Central memory CD8-positive, alpha-beta T cell (primary cell): ENCODE measurements around the gene MGAT5B.

ENCODE experiments used
- ATAC-seq: fragments of 150-1000 bp; cut with Tn5 transposase; replicated peaks from 2 replicates; pipeline ENCODE4 v1.10.0; 2022; ENCODE audit warnings: mild to moderate bottlenecking, moderate FRiP score, moderate number of reproducible peaks; ENCODE audit not compliant: poor library complexity, severe bottlenecking; ENCODE audit errors: extremely low read depth
- DNase-seq, 2 donors: peaks; one replicate each; pipeline ENCODE4 v3.0.0; 2021; ENCODE audit warnings: low spot score in 2 of 2
- H3K27ac Mint-ChIP-seq: one replicate; pipeline ENCODE4 v1.8.0; 2022; ENCODE audit warnings: low read depth, mild to moderate bottlenecking, moderate library complexity, mixed read lengths
- H3K27me3 Mint-ChIP-seq: one replicate; pipeline ENCODE4 v1.8.0; 2022; ENCODE audit warnings: mixed read lengths
- H3K36me3 Mint-ChIP-seq: one replicate; pipeline ENCODE4 v1.8.0; 2022; ENCODE audit warnings: mild to moderate bottlenecking, moderate library complexity, mixed read lengths; ENCODE audit not compliant: insufficient read depth
- H3K4me1 Mint-ChIP-seq: one replicate; pipeline ENCODE4 v1.8.0; 2022; ENCODE audit warnings: mixed read lengths
- H3K4me3 Mint-ChIP-seq: one replicate; pipeline ENCODE4 v1.8.0; 2022; ENCODE audit warnings: mild to moderate bottlenecking, moderate library complexity, mixed read lengths
- H3K9me3 Mint-ChIP-seq: one replicate; pipeline ENCODE4 v1.8.0; 2022; ENCODE audit warnings: mixed read lengths

The MGAT5B gene

DNA sequence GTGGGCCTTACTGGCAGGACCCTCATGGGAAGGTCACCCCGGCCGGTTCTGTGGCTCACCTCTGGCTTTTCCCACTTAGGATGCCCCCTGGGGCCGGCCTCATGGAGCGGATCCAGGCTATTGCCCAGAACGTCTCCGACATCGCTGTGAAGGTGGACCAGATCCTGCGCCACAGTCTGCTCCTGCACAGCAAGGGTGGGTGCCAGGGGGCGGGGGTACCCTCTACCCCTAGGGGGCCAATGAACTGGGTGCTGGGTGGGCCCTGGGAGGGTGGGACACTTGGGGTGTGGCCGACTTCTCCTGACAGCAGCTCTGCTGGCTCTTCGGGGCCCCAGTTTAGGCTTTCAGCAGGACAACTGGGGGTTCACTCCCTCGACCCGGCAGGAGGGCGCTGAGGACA is 34.3 kb downstream of the MGAT5B start:
- no peak for ATAC-seq
- no peaks in the 10 kb centered on the region for H3K9me3 Mint-ChIP-seq
- no peaks in the 10 kb centered on the region for H3K36me3 Mint-ChIP-seq
- no peak overlapping the region for H3K27ac Mint-ChIP-seq
- DNase-seq: no peak
- no peak overlapping the region for H3K4me3 Mint-ChIP-seq
- H3K4me1 Mint-ChIP-seq: no peaks in the 10 kb centered on the region
- H3K27me3 Mint-ChIP-seq: peaks cover 42% of the 10 kb centered on the region

DNA sequence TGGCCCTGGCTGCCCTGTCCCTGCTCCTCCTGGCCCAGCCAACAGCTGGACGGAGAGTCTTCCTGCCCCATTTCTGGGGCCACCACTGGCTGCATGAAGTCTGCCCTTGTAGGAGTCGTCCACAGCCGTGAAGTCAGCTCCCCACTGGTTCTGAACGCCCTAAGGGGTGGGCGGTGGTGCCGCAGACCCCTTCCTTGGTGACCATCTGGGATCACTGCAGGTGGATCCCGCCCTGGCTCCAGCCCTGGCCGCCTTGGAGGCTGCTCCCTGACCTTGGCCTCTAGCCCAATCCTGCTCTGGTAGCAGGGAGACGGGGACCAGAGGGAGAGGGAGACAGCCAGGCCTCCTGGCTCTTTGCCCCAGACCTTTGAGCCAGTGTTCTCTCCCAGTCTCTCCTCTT is 35.4 kb downstream of the MGAT5B start:
- H3K27me3 Mint-ChIP-seq: peaks cover 53% of the 10 kb centered on the region
- no peaks in the 10 kb centered on the region for H3K36me3 Mint-ChIP-seq
- no peak for ATAC-seq
- no peaks in the 10 kb centered on the region for H3K9me3 Mint-ChIP-seq
- H3K27ac Mint-ChIP-seq: no peak overlapping the region
- no peak for DNase-seq
- no peak overlapping the region for H3K4me3 Mint-ChIP-seq
- H3K4me1 Mint-ChIP-seq: no peaks in the 10 kb centered on the region

DNA sequence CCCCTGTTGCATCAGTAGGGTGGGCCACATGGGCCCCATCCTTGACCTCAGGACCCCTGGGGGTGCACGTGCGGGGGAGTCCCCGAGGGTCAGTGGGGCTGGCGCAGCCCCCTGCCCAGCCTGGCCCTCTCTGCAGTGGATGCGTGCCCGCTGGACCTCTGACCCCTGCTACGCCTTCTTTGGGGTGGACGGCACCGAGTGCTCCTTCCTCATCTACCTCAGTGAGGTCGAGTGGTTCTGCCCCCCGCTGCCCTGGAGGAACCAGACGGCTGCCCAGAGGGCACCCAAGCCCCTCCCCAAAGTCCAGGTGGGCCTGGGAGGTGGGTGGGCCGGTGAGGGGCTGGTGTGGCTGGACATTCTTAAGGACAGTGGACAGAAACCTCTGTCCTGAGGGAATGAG is 35.9 kb downstream of the MGAT5B start:
- H3K9me3 Mint-ChIP-seq: no peaks in the 10 kb centered on the region
- no peak for ATAC-seq
- no peak overlapping the region for H3K27ac Mint-ChIP-seq
- no peaks in the 10 kb centered on the region for H3K36me3 Mint-ChIP-seq
- H3K4me3 Mint-ChIP-seq: no peak overlapping the region
- H3K4me1 Mint-ChIP-seq: no peaks in the 10 kb centered on the region
- DNase-seq: no peak
- H3K27me3 Mint-ChIP-seq: peaks cover 57% of the 10 kb centered on the region

DNA sequence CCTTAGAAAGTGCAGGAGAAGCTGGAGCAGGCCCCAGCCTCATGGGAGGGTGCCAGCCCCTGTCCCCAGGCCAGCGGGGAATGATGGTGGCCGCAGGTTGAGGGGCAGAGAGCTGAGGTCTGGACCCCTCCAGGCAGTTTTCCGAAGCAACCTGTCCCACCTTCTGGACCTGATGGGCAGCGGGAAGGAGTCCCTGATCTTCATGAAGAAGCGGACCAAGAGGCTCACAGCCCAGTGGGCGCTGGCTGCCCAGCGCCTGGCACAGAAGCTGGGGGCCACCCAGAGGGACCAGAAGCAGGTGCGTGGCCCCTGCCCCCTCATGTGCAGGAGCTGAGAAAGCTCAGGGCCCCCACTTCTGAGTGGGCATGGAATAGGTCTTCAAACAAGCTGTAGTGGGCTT is 36.8 kb downstream of the MGAT5B start:
- Mint-ChIP-seq H3K27ac (no peak overlapping the region), H3K4me1 (no peaks in the 10 kb centered on the region), H3K9me3 (no peaks in the 10 kb centered on the region), H3K4me3 (no peak overlapping the region), H3K27me3 (peaks cover 61% of the 10 kb centered on the region), H3K36me3 (no peaks in the 10 kb centered on the region)
- DNase-seq: no peak
- no peak for ATAC-seq

DNA sequence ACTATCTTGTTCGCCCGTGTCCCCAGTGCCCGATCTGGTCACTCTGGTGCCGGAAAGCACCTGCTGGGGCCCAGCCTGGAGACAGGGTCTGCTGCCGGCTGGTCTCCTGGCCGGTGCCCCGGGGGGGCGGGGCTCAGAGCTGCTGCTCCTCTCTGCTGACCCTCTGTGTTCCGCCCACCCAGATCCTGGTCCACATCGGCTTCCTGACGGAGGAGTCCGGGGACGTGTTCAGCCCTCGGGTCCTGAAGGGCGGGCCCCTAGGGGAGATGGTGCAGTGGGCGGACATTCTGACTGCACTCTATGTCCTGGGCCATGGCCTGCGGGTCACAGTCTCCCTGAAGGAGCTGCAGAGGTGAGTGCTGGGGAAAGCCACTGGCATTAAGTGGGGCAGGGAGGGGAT is 37.6 kb downstream of the MGAT5B start:
- H3K4me3 Mint-ChIP-seq: no peak overlapping the region
- H3K9me3 Mint-ChIP-seq: no peaks in the 10 kb centered on the region
- H3K36me3 Mint-ChIP-seq: no peaks in the 10 kb centered on the region
- ATAC-seq: no peak
- peaks cover 58% of the 10 kb centered on the region for H3K27me3 Mint-ChIP-seq
- H3K4me1 Mint-ChIP-seq: no peaks in the 10 kb centered on the region
- H3K27ac Mint-ChIP-seq: no peak overlapping the region
- no peak for DNase-seq

DNA sequence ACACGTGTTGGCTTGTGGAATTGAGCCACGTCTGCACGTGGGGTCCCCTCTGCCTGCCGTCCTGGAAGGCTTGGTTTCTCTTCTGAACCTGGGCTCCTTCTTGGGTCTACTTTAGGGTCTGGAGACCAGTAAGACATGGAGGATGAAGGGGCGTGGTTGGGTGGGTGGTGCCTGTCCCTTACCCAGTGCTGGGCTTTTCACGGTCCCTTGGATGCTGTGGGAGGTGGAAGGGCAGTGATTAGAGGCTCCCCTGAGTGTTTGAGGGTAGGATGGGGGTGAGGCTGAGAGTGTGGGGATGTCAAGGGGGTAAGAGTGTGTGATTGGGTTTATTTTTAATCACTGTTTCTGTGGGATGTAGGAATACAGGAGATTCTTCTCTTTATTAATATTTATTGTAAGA is 38.3 kb downstream of the MGAT5B start:
- DNase-seq (no peak), ATAC-seq (no peak)
- no peaks in the 10 kb centered on the region for H3K9me3 Mint-ChIP-seq
- peaks cover 64% of the 10 kb centered on the region for H3K27me3 Mint-ChIP-seq
- H3K4me1 Mint-ChIP-seq: no peaks in the 10 kb centered on the region
- no peak overlapping the region for H3K27ac Mint-ChIP-seq
- no peaks in the 10 kb centered on the region for H3K36me3 Mint-ChIP-seq
- no peak overlapping the region for H3K4me3 Mint-ChIP-seq

DNA sequence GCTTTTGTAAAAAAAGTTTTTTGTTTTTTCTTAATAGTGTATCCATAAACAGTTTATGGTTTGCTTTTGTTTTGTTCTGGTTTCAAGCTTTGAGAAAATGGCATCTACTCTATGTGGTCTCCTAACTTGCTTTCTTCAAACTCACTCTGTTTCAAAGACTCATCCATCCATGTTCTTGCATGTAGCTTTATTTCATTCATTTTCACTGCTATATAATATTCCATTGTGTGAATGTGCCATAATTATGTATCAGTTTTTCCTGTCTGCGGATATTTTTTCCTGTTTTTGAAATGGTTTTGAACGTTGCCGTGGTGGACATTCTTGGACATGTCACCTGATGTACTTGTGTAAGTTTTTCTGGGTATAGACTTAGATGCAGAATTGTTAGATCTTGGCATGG is 39.1 kb downstream of the MGAT5B start:
- Mint-ChIP-seq H3K36me3 (no peaks in the 10 kb centered on the region), H3K27ac (no peak overlapping the region), H3K27me3 (peaks cover 73% of the 10 kb centered on the region), H3K9me3 (no peaks in the 10 kb centered on the region), H3K4me1 (no peaks in the 10 kb centered on the region), H3K4me3 (no peak overlapping the region)
- DNase-seq: no peak
- no peak for ATAC-seq

DNA sequence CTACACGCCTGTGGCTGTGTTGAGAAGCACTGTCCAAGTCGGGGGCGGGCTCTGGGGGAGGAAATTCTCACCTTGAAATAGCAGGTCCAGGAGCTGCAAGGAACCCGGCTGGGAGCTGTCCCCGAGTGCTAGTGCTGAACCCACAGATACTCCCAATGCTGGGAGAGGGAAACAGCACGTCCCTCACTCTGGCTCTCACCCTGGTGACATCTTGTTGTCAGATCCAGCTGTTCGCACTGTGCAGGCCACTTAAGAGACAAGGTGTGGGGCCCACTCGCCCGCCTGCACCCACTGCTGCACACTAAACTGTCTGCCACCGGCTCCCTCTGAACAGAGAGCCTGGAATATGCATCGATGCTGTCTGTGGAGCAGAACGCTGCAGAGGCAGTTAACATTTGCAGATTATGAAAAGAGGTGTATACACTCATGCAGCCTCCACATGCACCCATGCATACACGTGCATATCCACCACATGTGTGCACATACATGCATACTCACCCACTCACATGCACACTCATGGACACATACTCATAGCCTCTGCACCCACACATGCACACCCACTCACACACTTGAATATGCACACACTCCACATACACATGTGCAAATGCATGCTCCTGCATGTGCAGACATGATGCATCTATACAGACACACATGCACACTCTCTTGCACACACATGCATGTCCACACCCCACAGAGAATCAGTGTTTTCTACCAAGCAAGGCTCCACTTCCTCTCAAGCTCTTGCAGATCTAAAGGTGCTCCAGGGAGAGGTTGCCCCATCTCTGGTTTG is 42.0 kb downstream of the MGAT5B start:
- DNase-seq (no peak), ATAC-seq (no peak)
- H3K4me1 Mint-ChIP-seq: no peaks in the 10 kb centered on the region
- peaks cover 82% of the 10 kb centered on the region for H3K27me3 Mint-ChIP-seq
- no peak overlapping the region for H3K4me3 Mint-ChIP-seq
- no peak overlapping the region for H3K27ac Mint-ChIP-seq
- H3K36me3 Mint-ChIP-seq: no peaks in the 10 kb centered on the region
- no peaks in the 10 kb centered on the region for H3K9me3 Mint-ChIP-seq

DNA sequence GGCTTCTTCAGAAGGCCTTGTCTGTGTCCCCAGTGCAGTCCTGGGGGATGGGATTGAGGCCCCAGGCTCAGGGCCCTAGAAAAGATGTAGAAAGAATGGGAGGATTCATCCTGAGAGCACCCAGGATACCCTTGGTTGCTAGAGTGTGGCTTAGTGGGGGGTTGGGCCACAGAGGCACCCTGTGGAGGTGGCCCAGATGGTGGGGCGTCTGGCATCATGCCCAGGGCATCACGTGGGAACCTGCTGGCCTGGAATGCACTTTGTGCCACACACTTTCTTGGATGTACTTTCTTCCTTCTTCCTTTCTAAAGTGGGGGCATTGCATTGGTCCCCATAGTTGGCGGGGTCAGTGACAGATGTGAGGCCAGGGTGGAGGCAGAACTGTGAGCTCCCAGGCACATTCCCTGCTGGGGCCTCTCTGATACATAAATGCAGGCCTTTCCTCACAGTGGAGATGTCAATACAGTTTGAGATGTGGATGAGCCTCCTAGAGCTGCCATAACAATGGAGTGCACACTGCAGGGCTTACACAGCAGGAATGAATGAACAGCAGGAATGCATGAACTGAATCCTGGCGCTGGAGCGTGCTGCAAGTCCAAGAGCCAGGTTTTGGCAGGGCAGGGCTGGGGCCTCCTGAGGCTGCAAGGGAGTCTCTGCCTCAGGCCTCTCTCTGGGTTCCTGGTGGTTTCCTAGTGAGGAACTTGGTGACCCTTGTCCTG is 43.3 kb downstream of the MGAT5B start:
- ATAC-seq: no peak
- Mint-ChIP-seq H3K4me1 (no peaks in the 10 kb centered on the region), H3K27ac (no peak overlapping the region), H3K4me3 (no peak overlapping the region), H3K27me3 (peaks cover 82% of the 10 kb centered on the region), H3K9me3 (no peaks in the 10 kb centered on the region), H3K36me3 (no peaks in the 10 kb centered on the region)
- no peak for DNase-seq

DNA sequence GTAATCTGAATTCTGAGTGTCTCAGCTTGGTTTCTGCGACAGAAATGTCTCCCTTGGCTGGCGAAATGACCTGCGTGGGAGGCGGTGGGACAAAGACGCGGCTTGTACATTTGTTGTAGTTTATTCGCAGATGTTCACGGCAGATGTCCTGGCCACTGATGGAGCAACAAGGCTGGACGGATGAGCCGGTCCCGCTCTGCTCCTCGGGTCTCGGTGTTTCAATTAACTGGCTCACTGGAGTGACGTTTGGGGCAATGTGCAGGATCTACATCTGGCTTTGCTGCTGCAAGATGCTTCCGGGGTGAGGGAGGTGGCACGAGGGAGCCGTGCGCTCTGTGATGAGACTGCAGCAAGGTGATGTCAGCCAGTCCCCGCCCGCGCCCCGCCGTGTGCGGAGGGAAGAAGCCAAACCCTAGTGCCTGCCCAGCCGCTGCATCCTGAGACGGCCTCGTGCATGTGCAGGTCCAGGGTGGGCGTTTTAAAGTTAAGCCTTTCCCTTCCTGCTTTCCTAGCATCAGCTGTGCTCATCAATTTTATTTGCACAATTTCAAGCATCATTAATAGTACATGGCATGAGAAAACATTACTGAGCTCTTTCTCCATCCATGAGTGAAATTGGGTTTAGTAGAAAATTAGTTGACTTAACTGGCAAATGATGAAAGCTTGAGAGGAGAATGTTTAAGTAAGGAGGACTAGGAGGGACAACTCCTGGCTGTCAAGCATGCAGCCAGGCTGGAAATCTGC is 44.4 kb downstream of the MGAT5B start:
- Mint-ChIP-seq H3K4me1 (no peaks in the 10 kb centered on the region), H3K27ac (no peak overlapping the region), H3K27me3 (peaks cover 82% of the 10 kb centered on the region), H3K36me3 (peaks cover 2% of the 10 kb centered on the region), H3K4me3 (no peak overlapping the region), H3K9me3 (no peaks in the 10 kb centered on the region)
- DNase-seq: no peak
- ATAC-seq: no peak

DNA sequence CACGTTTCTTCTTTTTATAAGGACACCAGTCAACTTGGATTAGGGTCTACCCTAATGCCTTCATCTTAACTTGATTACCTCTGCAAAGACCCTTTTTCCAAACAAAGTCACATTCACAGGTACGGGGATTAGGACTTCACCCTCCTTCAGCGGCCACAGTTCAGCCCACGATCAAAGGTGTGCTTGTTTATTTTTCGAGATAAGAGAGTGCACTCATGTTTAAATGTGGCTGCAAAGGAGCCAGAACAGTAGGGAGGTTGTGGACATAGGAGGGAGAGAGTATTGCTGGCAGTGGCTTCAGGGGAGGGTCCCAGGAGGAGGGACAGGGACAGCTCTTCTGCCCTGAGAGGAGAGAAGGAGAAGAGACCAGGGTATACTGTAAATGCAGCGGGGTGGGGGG is 46.7 kb downstream of the MGAT5B start:
- H3K27ac Mint-ChIP-seq: no peak overlapping the region
- no peak for DNase-seq
- no peaks in the 10 kb centered on the region for H3K4me1 Mint-ChIP-seq
- H3K36me3 Mint-ChIP-seq: peaks cover 2% of the 10 kb centered on the region
- no peaks in the 10 kb centered on the region for H3K9me3 Mint-ChIP-seq
- H3K27me3 Mint-ChIP-seq: peaks cover 68% of the 10 kb centered on the region
- no peak overlapping the region for H3K4me3 Mint-ChIP-seq
- ATAC-seq: no peak

DNA sequence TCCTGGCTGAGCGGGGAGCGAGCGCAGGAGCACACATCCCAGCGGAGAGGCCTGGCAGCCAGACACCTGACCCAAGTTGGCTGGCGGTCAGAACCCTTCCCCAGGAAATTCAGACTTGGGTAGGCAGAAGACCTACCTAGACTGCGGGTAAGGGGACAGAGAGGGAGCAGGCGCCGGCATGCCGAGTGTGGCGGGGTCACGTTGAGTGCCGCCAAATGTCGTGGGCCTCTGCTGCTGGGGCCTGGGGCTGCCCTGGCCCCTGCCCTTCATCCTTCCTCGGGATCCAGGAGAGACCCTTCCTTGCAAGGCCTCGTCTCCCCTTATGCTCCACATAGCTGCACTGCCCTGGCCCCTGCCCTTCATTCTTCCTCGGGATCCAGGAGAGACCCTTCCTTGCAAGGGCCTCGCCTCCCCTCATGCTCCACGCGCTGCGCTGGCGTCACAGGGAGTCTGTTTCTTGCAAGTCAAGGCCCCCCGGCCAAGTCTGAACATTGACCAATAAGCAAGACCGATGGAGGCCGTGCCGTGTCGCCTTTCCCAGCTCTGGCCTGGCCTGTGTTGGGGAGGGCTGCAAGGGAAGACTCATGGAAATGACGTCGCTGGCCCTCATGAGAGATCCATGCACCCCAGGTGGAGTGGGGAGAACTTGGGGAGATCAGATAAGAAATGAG is 47.8 kb downstream of the MGAT5B start:
- no peaks in the 10 kb centered on the region for H3K4me1 Mint-ChIP-seq
- H3K9me3 Mint-ChIP-seq: no peaks in the 10 kb centered on the region
- DNase-seq: no peak
- H3K36me3 Mint-ChIP-seq: peaks cover 2% of the 10 kb centered on the region
- peaks cover 72% of the 10 kb centered on the region for H3K27me3 Mint-ChIP-seq
- H3K4me3 Mint-ChIP-seq: no peak overlapping the region
- H3K27ac Mint-ChIP-seq: no peak overlapping the region
- no peak for ATAC-seq
